Measurements from ENCODE around the gene RBM39. TPM values are rescaled to one million over a fixed set of nuclear protein-coding genes. Genes with fewer than 3 reads are reported as not detected.

RBM39 gene
- total and polyA plus RNA-seq, 2 of the 8 experiments (the other 6 are each of a cell fraction or from before 2014, with no cell fraction given), result 78.0 to 219 TPM

GRCh38 chr20:35699127-35699956 is 42.7 kb downstream of the RBM39 start, which contains the start of the genes NFS1 and ROMO1 (continued):
- TF ChIP-seq SP4 (IDR thresholded peaks at IDR 0.05; ENCODE audit: low read length), result no peak
- TF ChIP-seq BACH1 (IDR thresholded peaks at IDR 0.05; ENCODE audit: low read length), result no peak
- no peak for TF ChIP-seq RNF2 (IDR thresholded peaks at IDR 0.05; ENCODE audit: borderline replicate concordance, low read depth, low read length, missing control alignments, poor library complexity, severe bottlenecking)
- no peak for TF ChIP-seq SP2 (IDR thresholded peaks at IDR 0.05; ENCODE audit: low read length)
- no peak for TF ChIP-seq BRCA1 (IDR thresholded peaks at IDR 0.05; ENCODE audit: low read depth, low read length)
- peak in 1 of 2 experiments; percentile 57; a peak in 1 of 4 replicates for TF ChIP-seq HDAC2 (IDR thresholded peaks at IDR 0.05; ENCODE audit: borderline replicate concordance in 1 of 2, low read depth in 2 of 2, low read length in 2 of 2)
- no peak for TF ChIP-seq CBX5 (IDR thresholded peaks at IDR 0.05; ENCODE audit: low read depth, low read length)
- TF ChIP-seq SIN3A (conservative IDR thresholded peaks at IDR 0.05 in 1 of 2, IDR thresholded peaks at IDR 0.05 in 1 of 2; ENCODE audit: low read depth in 1 of 2, low read length in 2 of 2), result peak; percentile 68 to 88; a peak in 3 of 4 replicates
- no peak for TF ChIP-seq MAFK (IDR thresholded peaks at IDR 0.05; ENCODE audit: low read depth, low read length)
- TF ChIP-seq NRF1 (IDR thresholded peaks at IDR 0.05; ENCODE audit: low read depth, low read length), result no peak; the same call in 1 of the 2 replicates
- no peak; the same call in 1 of the 2 replicates for TF ChIP-seq SIX5 (IDR thresholded peaks at IDR 0.05; ENCODE audit: low read depth, low read length)
- peak; percentile 47 for TF ChIP-seq SAP30 (IDR thresholded peaks at IDR 0.05; ENCODE audit: insufficient read depth, insufficient replicate concordance, low read length)
- no peak for TF ChIP-seq CBX8 (IDR thresholded peaks at IDR 0.05; ENCODE audit: borderline replicate concordance, low read depth, low read length)
- peak; percentile 93 for TF ChIP-seq PHF8 (conservative IDR thresholded peaks at IDR 0.05; ENCODE audit: low read depth, low read length)
- TF ChIP-seq TBP (IDR thresholded peaks at IDR 0.05; ENCODE audit: low read depth, low read length), result peak; percentile 57; the same call in 1 of the 2 replicates
- peak; percentile 7 to 31; a peak in 1 of 4 replicates for TF ChIP-seq RAD21 (IDR thresholded peaks at IDR 0.05 in 1 of 2, conservative IDR thresholded peaks at IDR 0.05 in 1 of 2; ENCODE audit: low read depth in 2 of 2, low read length in 2 of 2)
- TF ChIP-seq ATF3 (IDR thresholded peaks at IDR 0.05; ENCODE audit: insufficient read depth, low read depth, low read length), result peak; percentile 60
- peak; percentile 85 for TF ChIP-seq POLR2AphosphoS5 (IDR thresholded peaks at IDR 0.05; ENCODE audit: low read depth, low read length)
- no peak for TF ChIP-seq KDM1A (IDR thresholded peaks at IDR 0.05; ENCODE audit: borderline replicate concordance, low read length)
- no peak for TF ChIP-seq SIRT6 (IDR thresholded peaks at IDR 0.05; ENCODE audit: low read length)
- TF ChIP-seq SRF (IDR thresholded peaks at IDR 0.05; ENCODE audit: low read depth, low read length), result peak; percentile 63; the same call in 1 of the 2 replicates
